ENCODE results near the gene IL17C.

GRCh38 chr16:88685156-88686061, 47.0 kb downstream of the IL17C start:
- TF ChIP-seq POLR2A (IDR thresholded peaks at IDR 0.05; ENCODE audit: low read depth, low read length) (no peak), CTCF (IDR thresholded peaks at IDR 0.05; ENCODE audit: extremely low read depth in 1 of 2, insufficient read depth in 1 of 2, low read depth in 1 of 2, low read length in 2 of 2) (peak; percentile 67 to 72), FOS (IDR thresholded peaks at IDR 0.05; ENCODE audit: borderline replicate concordance, insufficient read depth, low read length) (peak; percentile 32), POLR2AphosphoS5 (IDR thresholded peaks at IDR 0.05; ENCODE audit: insufficient read depth, low read depth, low read length) (no peak), EZH2 (IDR thresholded peaks at IDR 0.05; ENCODE audit: borderline replicate concordance, low read depth, low read length, severe bottlenecking) (no peak)

All from endothelial cell of umbilical vein (primary cell).